T-helper 2 cell treated with Interferon-gamma antibody and Interleukin-4, amounts not matched to agents 100 ng/mL and 5 ng/mL, for 36 hours (primary cell): Measurements from ENCODE around the gene PIGU. TPM values are rescaled to one million over a fixed set of nuclear protein-coding genes. Genes with fewer than 3 reads are reported as not detected.
"Not testable (repeated sequence)": the region's sequence is repeated elsewhere in the genome, so short reads cannot be mapped to it uniquely, and the experiment has no call there.

Source experiments
- intact Hi-C: fragments of 100-400 bp; cut with micrococcal nuclease; formaldehyde crosslinking; loops from one replicate; pipeline ENCODE4 v1.15.1; 2023
- total RNA-seq: library from RNA; stranded (reverse); gene quantifications from 2 replicates; pipeline ENCODE4 v1.2.3, GENCODE V29; 2022

Gene PIGU
- total RNA-seq, 1 donor from 2014 or later, result 22.0 TPM

DNA sequence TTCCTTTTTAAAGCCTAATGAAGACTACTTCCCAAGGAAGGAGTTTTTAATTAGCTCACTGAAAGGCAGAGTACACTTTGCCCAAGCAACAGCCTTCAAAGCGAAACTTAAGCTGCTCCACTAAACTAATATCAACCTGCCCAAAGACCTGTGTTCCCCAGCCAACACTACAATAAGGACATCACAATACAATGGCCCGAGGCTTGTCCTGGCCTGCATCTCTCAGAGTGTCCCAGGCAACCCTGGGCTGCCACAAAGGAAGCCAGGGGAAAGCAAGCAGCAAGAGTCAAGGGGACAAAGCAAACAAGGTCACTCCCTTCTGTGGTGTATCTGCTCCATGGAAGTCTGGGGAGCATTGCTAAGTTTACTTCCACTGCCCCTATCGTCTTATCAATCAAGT lies 52.3 kb downstream of the PIGU start:
- intact Hi-C loops, result no loop called here

- intact Hi-C loops, result no loop called here
These were observed 54.0 kb downstream of the PIGU start for GRCh38 chr20:34622821-34623451.

GRCh38 chr20:34621383-34622367 lies 55.2 kb downstream of the PIGU start:
- intact Hi-C loops, result no loop called here

DNA sequence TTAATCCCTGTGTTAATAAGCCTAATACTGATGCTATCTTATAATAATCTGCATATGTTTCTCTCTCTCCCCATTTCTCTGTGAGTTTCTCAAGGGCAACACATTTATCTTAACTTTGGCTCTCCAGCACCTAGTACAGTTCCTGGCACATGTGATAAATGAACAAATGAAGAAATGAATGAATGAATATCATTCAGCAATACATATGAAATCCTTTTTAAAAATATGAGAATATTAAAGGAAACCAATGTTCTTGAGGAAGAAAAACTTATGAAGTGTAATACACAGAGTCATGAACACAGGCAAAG lies 55.9 kb downstream of the PIGU start:
- intact Hi-C loops, result no loop called here

GRCh38 chr20:34618676-34619075 lies 58.2 kb downstream of the PIGU start:
- intact Hi-C loops, result no loop called here

DNA sequence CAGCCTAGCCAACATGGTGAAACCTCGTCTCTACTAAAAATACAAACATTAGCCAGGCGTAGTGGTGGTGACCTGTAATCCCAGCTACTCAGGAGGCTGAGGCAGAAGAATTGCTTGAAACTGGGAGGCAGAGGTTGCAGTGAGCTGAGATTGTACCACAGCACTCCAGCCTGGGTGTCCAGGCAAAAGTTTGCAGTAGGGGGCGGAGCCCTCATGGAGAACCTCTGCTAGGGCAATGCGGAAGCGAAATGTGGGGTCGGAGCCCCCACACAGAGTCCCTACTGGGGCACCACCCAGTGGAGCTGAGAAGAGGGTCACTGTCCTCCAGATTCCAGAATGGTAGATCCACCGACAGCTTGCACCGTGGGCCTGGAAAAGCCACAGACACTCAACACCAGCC lies 60.0 kb downstream of the PIGU start:
- intact Hi-C loops, result not testable (repeated sequence)

- intact Hi-C loops, result no loop called here
These were observed 61.4 kb downstream of the PIGU start for GRCh38 chr20:34615477-34615876.

GRCh38 chr20:34611976-34612375 lies 64.9 kb downstream of the PIGU start:
- intact Hi-C loops, result not testable (repeated sequence)

DNA sequence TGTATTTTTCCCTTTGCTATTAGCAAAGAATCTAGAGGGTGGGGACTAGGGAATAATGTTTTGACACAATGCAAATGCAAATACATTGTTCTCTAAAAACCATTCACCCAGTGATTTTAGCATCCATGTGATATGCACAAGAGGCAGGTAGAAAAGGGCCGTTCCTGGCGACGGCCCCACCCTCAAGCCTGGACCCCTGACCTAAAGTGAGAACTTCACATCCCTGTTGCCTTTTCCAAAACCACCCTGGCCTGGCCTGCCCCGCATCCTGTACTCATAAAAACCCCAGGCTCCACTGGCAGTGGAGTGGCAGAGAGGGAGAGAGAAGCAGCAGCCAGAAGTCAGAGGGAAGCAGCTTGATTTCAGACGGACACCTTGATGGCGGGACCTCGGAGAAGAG lies 69.8 kb downstream of the PIGU start:
- intact Hi-C loops, result no loop called here

DNA sequence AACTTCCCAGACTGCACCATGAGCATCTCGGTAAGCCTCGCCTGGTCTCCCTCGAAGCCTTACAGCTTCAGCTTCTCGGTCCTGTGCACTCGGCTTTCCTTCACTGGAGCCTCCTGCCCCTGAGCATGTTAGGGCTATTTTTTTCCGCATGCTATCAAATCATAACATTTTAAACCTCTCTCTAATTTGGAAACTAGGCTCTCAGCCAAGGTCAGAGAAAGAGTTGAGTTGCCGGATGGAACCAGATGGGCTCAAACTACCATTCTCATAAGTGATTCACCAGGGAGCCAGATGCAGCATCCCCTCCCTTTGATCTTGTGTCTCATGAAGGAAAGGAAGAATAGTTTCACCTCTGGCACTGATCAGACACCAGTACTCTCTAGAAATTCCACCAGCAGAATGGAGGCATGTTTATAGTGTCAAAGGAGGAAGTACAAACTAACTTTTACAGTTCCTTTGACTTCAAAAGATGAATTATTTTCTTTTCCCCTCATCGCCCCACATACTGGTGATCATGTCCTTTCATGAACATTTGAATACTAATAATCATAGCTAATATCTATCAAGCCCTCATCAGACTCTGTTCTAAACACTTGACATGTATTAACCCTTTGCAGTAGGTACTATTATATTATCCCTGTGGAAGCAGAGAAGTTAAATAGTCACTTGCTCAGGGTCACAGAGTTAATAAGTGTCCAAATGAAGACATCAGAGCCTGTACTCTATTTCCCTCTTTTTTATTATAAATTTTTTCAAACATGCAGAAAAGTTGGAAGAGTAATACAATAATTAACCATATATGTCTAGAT lies 71.7 kb downstream of the PIGU start:
- intact Hi-C loops, result no loop called here

DNA sequence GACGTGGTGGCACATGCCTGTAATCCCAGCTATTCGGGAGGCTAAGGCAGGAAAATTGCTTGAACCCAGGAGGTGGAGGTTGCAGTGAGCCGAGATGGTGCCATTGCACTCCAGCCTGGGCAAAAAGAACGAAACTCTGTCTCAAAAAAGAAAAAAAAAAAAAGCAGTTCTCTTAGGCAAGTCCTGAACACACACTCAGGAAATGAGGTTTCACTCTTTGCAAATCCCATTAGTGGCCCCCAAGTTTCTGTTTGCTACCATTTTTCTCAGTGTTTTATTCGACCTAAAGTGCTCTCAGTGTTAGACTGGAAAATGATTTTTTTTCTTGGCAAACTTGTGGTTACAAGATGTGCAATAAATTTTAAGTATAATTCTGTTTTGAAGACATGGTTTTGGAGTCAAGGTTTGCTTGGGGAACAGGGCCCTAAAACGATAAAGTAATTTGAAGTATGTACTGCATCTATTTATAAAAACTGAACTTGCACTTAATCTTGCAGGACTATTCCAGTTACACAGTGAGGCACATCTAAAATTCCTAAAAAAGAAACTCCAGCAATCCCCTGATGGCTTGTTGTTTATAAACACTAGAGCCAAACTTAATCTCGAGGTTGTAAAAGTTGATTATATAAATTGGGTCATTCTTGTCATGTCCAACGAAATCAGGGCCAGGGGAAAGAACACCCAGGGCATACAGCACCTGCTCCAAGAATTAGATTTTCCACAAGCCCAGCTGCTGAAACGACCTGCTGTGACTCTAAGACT lies 75.8 kb downstream of the PIGU start:
- intact Hi-C loops, result no loop called here

DNA sequence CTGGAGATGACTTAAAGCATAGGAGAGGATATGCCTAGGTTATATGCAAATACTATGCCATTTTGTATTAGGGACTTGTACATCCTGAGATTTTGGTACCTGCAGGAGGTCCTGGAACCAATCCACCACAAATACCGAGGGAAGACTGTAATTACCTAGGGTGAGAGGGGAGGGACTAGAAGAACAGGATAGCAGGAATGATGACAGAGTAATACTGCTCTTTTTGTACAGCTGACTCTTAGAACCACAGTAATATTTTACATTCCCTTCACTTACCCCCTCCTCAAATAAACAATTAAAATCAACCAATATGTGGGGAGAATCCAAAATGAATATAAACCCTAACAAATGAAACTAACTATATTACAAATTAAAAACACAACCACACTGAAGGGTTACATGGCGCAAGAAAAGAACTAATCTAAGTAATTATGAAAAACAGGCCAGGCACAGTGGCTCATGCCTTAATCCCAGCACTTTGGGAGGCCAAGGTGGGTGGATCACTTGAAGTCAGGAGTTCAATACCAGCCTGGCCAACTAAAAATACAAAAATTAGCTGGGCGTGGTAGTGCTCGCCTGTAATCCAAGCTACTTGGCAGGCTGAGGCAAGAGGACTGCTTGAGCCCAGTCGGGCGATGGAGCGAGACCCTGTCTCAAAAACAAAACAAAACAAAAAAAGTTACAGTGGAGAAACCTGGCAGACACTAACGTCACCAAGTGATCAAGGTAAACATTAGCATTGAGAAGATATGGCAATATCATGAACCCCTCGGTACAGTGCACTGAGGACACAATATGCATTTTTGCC lies 81.3 kb downstream of the PIGU start:
- intact Hi-C loops, result no loop called here

GRCh38 chr20:34586488-34587163 lies 90.3 kb downstream of the PIGU start:
- intact Hi-C loops, result no loop called here

GRCh38 chr20:34585019-34585418 lies 91.9 kb downstream of the PIGU start:
- intact Hi-C loops, result no loop called here

DNA sequence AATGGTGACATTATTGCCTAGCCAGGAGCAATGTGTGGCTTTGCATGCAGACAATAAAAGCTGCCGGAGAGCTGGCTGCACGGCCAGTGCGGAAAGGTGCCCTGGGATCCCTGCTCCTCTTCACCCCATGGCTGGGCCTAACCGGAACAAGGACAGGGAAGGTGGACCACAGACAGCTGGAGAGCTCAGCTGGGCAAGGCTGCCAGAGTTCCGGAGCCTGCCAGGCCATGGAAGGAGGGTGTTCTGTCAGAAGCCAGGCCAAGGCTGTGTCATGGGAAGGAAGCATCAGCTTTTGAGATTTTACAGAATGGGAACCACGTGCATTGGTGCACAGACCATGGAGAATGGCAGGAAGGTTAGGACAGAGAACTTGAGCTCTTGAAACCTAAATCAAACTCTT lies 93.3 kb downstream of the PIGU start:
- intact Hi-C loops, result no loop called here

GRCh38 chr20:34582911-34583310 lies 94.0 kb downstream of the PIGU start:
- intact Hi-C loops, result no loop called here

DNA sequence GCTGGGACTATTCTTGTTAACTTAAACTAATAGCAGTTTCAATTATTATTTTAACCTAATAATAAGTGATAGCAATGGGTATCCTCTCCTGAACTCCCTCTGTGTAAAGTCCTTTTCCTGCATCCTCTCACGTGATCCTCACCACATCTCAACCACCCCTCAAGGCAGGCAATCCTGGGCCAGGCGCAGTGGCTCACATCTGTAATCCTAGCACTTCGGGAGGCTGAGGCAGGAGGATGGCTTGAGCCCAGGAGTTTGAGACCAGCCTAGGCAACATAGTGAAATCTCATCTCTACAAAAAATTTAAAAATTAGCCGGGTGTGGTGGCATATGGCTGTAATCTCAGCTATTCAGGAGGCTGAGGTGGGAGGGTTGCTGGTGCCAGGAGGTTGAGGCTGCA lies 94.7 kb downstream of the PIGU start:
- intact Hi-C loops, result no loop called here

DNA sequence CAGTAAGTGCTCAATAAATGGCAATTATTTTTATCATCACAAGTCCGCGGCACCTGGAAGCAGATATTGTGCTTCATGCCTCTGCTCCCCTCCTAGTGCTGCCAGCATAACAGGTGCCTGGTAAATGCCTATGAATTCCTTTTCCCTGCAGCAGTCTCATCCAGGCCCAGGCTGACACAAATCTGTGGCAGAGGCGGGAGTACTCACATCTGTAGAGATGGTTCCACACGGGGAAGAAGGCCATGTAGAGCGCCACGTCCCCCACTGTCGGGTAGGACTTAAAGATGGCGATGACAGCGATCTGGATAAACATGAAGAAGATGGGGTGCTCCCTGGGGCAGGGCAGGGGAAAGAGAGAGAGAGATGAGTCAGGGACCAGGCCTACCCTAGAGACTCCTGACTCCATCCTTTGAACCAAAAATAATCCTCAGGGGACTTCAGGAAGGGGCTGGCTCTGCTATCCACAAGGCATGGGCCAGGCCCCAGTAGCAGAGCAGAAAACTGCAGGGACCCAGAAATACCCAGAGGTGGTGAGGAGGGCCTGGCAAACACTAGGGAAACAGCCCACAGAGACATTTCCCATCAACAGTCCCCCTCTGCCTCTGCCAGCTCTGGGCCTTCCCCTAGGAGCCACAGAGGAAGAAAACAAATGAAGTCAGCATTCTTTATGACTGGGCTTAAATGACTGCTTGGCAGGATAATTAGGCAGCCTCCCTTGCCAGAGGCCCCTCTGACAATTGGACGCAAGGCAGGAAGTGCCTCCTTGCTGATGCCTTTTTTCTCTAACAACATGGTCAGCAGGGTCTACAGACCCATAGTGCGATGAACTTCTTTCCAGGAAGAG lies 95.3 kb downstream of the PIGU start:
- intact Hi-C loops, result no loop called here
